Osteocyte (in vitro differentiated cells): ENCODE results near the gene RAD1. TPM values are rescaled to one million over a fixed set of nuclear protein-coding genes. Genes with fewer than 3 reads are reported as not detected.

Experiments used
- DNase-seq: peaks from one replicate; pipeline ENCODE4 v3.0.0; 2021; ENCODE audit warnings: mixed read lengths; ENCODE audit not compliant: unreplicated experiment; ENCODE audit errors: extremely low spot score
- H3K27ac Mint-ChIP-seq: one replicate; pipeline ENCODE4 v1.8.0; 2021; ENCODE audit warnings: mild to moderate bottlenecking, mixed read lengths; ENCODE audit not compliant: unreplicated experiment
- H3K27me3 Mint-ChIP-seq: one replicate; pipeline ENCODE4 v1.8.0; 2021; ENCODE audit warnings: mixed read lengths; ENCODE audit not compliant: unreplicated experiment
- H3K36me3 Mint-ChIP-seq: one replicate; pipeline ENCODE4 v1.8.0; 2021; ENCODE audit warnings: mixed read lengths; ENCODE audit not compliant: unreplicated experiment
- H3K4me1 Mint-ChIP-seq: one replicate; pipeline ENCODE4 v1.8.0; 2021; ENCODE audit warnings: mixed read lengths; ENCODE audit not compliant: unreplicated experiment
- H3K4me3 Mint-ChIP-seq: one replicate; pipeline ENCODE4 v1.8.0; 2021; ENCODE audit warnings: mild to moderate bottlenecking, moderate library complexity, mixed read lengths; ENCODE audit not compliant: unreplicated experiment
- H3K9me3 Mint-ChIP-seq: one replicate; pipeline ENCODE4 v1.8.0; 2021; ENCODE audit warnings: mixed read lengths; ENCODE audit not compliant: unreplicated experiment
- total RNA-seq: library from RNA; stranded (reverse); gene quantifications from 2 replicates; pipeline ENCODE4 v1.2.1, GENCODE V29; 2021
- TF ChIP-seq, protein P1 (sequence below): fragments of 200-600 bp; sonication (generic); IDR thresholded peaks from 2 replicates; pipeline ENCODE4 v1.5.0; 2021; ENCODE audit warnings: antibody characterized with exemption, mild to moderate bottlenecking, moderate library complexity

RAD1 gene
- total RNA-seq, 1 donor from 2014 or later: 19.5 TPM

DNA sequence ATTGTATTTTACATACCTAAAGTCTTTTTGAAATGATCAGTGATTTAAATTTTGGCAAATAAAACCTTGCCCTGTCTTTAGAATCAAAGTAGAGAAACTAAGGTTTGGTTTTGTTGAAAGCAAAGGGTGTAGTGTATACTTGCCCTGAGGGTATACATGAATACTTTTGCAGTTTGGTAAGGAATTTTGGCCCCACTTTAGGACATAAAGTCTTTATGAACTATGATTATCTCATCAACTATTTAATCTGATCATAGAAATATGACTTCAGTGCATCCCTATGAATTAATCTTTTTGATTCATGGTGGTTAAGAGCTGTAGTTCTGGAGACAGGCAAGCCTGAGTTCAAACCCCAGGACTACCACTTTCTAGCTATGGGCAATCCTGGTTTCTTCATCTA, 17.7 kb downstream of the RAD1 start:
- Mint-ChIP-seq H3K27me3 (no peaks in the 10 kb centered on the region), H3K4me1 (peaks cover 9% of the 10 kb centered on the region), H3K27ac (no peak overlapping the region), H3K4me3 (no peak overlapping the region), H3K36me3 (no peaks in the 10 kb centered on the region), H3K9me3 (no peaks in the 10 kb centered on the region)
- TF ChIP-seq, protein P1, sequence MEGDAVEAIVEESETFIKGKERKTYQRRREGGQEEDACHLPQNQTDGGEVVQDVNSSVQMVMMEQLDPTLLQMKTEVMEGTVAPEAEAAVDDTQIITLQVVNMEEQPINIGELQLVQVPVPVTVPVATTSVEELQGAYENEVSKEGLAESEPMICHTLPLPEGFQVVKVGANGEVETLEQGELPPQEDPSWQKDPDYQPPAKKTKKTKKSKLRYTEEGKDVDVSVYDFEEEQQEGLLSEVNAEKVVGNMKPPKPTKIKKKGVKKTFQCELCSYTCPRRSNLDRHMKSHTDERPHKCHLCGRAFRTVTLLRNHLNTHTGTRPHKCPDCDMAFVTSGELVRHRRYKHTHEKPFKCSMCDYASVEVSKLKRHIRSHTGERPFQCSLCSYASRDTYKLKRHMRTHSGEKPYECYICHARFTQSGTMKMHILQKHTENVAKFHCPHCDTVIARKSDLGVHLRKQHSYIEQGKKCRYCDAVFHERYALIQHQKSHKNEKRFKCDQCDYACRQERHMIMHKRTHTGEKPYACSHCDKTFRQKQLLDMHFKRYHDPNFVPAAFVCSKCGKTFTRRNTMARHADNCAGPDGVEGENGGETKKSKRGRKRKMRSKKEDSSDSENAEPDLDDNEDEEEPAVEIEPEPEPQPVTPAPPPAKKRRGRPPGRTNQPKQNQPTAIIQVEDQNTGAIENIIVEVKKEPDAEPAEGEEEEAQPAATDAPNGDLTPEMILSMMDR: no peak
- no peak for DNase-seq

DNA sequence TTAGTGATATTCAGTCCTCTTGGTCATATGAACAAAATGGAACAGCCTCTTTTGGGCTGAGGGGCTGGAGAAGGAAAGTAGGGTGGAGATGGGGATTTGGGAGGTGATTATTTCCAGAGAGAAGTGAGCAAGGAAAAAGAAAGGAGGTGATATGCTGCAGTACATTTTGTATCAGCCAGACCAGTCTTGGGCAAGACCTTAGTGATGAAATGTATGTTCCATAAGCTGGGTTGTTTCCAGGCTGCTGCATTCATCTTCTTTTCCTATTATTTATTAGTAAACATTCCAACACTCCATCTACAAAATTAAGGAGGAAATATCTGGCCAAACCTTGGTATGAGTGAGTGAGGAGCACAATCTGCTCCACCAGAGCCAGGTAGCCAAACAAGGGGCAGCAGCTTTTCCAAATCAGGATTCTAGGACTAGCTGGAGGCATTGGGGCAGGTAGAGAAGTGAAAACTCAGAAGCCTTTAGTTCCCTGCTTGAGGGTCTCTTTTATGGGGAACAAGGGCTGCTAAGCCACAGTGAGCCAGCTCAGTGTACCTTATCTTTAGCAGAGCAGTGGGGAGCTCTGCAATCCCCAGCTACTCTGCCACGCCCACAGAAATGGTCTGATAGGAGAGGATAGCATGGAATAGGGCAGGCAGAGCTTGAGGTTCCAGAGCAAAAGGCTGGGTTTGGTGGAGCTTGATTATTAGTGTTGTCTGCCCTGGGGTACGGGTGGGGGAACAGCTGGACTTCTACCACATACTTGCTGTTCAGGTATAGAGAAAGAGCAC, 19.5 kb downstream of the RAD1 start:
- Mint-ChIP-seq H3K4me1 (peaks cover 23% of the 10 kb centered on the region), H3K36me3 (no peaks in the 10 kb centered on the region), H3K9me3 (no peaks in the 10 kb centered on the region), H3K27me3 (no peaks in the 10 kb centered on the region), H3K27ac (no peak overlapping the region), H3K4me3 (no peak overlapping the region)
- DNase-seq: no peak
- TF ChIP-seq, protein P1: no peak

DNA sequence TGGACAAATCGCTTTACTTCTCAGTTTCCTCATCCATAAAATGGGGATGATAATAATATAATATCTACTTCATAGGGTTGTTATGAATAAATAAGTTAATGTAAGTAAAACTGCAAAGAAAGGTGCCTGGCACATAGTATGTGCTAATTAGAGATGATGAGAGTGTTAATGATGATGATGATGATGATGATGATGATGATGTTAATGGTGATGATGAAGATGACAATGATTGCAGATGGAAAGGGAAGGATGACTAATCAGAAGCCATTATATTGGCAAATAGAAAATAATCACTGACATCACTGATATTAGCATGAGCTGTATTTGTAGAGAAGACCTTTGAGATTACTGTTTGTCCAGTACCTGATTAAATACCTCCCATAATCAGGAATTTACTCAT, 20.6 kb downstream of the RAD1 start:
- H3K27me3 Mint-ChIP-seq: no peaks in the 10 kb centered on the region
- no peak overlapping the region for H3K27ac Mint-ChIP-seq
- H3K4me3 Mint-ChIP-seq: no peak overlapping the region
- DNase-seq: no peak
- TF ChIP-seq, protein P1: no peak
- H3K36me3 Mint-ChIP-seq: no peaks in the 10 kb centered on the region
- H3K9me3 Mint-ChIP-seq: no peaks in the 10 kb centered on the region
- peaks cover 23% of the 10 kb centered on the region for H3K4me1 Mint-ChIP-seq

DNA sequence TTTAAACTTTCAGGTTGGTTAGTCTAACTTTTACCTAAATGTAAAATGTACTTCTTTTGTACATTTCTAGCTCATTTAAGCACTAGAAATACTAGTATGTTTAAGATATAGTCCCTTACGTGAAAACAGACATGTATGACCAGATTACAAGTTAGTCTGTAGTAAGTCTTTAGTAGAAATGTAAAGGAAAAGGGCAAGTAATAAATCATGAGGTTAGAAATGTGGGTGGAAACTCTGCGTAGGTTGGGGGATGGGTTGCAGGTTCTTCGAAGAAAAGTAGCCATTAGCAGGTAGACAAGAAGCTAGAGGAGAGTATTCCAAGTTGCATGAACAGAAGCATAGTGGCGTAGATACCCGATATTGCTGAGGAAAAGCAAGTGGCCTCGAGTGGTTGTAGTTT, 22.9 kb downstream of the RAD1 start:
- Mint-ChIP-seq H3K9me3 (no peaks in the 10 kb centered on the region), H3K4me1 (peaks cover 18% of the 10 kb centered on the region), H3K36me3 (no peaks in the 10 kb centered on the region), H3K27ac (no peak overlapping the region), H3K4me3 (no peak overlapping the region), H3K27me3 (no peaks in the 10 kb centered on the region)
- no peak for DNase-seq
- TF ChIP-seq, protein P1: no peak

DNA sequence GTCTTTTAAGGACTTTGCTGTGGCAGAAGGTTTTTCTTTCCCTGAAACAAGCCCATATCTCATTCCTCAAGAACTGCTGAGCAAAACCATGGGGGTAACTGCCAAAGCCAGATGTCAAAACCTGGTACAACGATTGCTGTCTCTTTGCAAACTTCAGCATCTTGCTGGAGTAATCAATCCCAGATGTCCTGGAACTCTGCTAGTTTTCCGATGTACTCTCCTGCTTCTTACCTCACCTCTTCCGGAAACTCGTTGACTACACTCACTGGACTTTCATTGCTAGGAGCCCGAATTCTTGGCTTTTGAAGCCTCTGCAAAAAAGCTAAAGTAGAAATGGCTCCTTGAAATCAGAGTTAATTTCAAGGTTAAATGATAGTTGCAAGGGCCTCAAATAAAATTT, 23.3 kb downstream of the RAD1 start:
- TF ChIP-seq, protein P1: no peak
- H3K27me3 Mint-ChIP-seq: peaks cover 3% of the 10 kb centered on the region
- peaks cover 18% of the 10 kb centered on the region for H3K4me1 Mint-ChIP-seq
- H3K36me3 Mint-ChIP-seq: no peaks in the 10 kb centered on the region
- DNase-seq: no peak
- H3K4me3 Mint-ChIP-seq: no peak overlapping the region
- peak overlapping the region; percentile 17 for H3K27ac Mint-ChIP-seq
- no peaks in the 10 kb centered on the region for H3K9me3 Mint-ChIP-seq
